GM13977 (cell line): ENCODE measurements around the gene DDC.

ENCODE experiments used
- DNase-seq: peaks from one replicate; pipeline ENCODE4 v3.0.0; 2012; ENCODE audit warnings: low spot score
- in situ Hi-C: fragments of 300-500 bp; cut with MboI; formaldehyde crosslinking; loops from one replicate; pipeline ENCODE4 v1.12.0; 2022; ENCODE audit warnings: low sequenced_read_pairs, low pct_unique_long_range_greater_than_20kb, mixed read lengths, inconsistent platforms; ENCODE audit not compliant: unreplicated experiment
- TF ChIP-seq, protein P1 (sequence below): IDR thresholded peaks from 2 replicates; pipeline ENCODE4 v1.5.1; 2012; ENCODE audit warnings: mild to moderate bottlenecking, control low read depth; ENCODE audit not compliant: insufficient read depth; ENCODE audit errors: extremely low read depth, missing control alignments

Gene DDC

DNA sequence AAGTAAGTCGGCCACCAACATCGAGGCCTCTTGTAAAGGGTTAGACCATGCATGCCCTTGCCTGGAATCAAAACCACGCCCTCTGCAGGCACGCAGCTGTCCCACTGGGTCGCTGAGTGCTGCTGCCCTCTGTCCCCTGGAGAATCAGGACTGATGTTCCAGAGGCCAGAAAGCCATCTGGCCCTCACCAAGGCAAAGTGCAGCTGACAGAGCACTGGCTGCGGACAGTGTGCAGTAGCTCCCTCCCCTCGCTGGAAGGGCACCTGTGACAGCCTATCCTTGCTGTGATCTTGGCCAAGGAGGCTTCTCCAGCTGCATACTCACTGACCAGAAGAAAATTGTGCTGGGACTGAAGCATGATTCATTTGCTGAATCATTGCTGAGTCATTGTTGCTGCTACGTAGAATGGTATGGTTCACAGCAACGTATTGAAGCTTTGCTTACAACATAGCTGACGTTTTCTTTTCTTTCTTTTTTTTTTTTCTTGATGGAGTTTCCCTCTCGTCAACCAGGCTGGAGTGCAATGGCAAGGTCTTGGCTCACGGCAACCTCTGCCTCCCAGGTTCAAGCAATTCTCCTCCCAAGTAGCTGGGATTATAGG is 30.4 kb downstream of the DDC start:
- TF ChIP-seq, protein P1, sequence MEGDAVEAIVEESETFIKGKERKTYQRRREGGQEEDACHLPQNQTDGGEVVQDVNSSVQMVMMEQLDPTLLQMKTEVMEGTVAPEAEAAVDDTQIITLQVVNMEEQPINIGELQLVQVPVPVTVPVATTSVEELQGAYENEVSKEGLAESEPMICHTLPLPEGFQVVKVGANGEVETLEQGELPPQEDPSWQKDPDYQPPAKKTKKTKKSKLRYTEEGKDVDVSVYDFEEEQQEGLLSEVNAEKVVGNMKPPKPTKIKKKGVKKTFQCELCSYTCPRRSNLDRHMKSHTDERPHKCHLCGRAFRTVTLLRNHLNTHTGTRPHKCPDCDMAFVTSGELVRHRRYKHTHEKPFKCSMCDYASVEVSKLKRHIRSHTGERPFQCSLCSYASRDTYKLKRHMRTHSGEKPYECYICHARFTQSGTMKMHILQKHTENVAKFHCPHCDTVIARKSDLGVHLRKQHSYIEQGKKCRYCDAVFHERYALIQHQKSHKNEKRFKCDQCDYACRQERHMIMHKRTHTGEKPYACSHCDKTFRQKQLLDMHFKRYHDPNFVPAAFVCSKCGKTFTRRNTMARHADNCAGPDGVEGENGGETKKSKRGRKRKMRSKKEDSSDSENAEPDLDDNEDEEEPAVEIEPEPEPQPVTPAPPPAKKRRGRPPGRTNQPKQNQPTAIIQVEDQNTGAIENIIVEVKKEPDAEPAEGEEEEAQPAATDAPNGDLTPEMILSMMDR, result no peak
- no peak for DNase-seq
- in situ Hi-C loops, result no loop called here

DNA sequence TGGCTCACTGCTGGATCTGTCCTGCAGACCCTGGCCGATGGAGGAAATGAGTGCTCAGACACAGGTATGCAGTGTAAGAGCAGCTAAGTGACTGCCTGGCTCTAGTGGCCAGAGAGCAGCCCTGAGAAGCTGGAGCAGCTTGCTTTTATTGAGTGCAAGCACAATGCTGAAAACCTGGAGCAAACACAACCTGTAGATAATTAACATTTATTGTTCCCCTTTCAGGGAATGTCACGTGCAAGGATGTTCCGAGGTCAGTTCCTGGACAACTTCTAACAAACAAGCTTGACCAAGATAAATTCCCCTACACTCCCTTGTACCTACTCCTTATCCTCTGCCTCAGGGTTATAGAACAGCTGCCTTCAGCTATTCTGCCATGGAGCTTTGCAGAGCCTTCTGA is 31.3 kb downstream of the DDC start:
- no peak for DNase-seq
- in situ Hi-C loops, result no loop called here
- TF ChIP-seq, protein P1, result no peak

DNA sequence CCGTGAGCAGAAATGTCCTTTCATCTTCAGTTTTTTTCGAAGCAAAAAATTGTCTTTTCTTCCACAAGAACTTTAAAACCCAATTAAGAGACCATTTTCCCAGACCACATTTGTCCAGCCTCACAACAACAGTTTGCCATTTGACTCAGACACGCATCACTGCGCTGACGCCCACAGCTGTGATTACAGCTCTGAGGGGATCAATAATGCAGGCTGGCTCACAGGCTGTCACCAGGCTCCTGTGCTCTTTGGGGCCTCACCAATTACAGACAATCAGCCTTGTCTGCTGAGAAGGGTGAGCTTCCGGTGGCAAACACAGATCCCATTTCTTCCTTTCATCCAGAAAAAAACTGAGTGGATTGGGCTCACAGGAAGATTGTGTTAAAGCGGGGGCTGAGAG is 33.3 kb downstream of the DDC start:
- TF ChIP-seq, protein P1, result no peak
- in situ Hi-C loops, result no loop called here
- no peak for DNase-seq

DNA sequence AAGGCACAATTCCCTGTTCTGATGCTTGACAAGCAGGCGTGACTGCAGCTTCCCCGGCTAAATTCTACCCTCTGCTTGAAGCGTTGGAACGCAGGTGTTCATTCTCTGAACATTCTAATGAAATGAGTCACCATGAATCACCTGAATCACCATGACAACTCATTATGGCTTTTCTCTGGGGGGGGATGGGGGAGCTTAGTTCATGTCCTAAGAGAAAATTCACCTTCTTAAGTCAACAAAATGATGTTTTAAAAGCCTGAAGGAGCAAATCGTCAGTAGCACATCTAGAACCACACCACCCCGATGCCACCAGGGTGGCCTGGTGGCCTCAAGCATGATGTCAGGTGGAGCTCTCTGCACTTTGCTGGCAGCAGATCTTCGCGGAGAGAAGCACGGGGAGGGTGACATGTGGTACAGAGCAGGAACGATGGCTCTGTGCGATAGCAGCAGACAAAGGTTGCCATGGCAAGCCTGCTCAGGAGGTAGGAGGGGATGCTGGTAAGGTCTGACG is 33.7 kb downstream of the DDC start:
- in situ Hi-C loops, result no loop called here
- TF ChIP-seq, protein P1, result no peak
- no peak for DNase-seq

GRCh38 chr7:50530766-50531165 is 34.4 kb downstream of the DDC start:
- in situ Hi-C loops, result no loop called here
- TF ChIP-seq, protein P1, result no peak
- no peak for DNase-seq

- DNase-seq, result no peak
- in situ Hi-C loops, result no loop called here
- TF ChIP-seq, protein P1, result no peak
Measured at GRCh38 chr7:50529093-50529862, 35.9 kb downstream of the DDC start.
